ENCODE measurements around the gene CFAP161. TPM values are rescaled to one million over a fixed set of nuclear protein-coding genes. Genes with fewer than 3 reads are reported as not detected.

Gene CFAP161
- total RNA-seq, 1 experiment from 2014 or later: not detected

GRCh38 chr15:81092559-81092902, 41.5 kb upstream of the CFAP161 start:
- peaks cover 89% of the 10 kb centered on the region for H3K27me3 Mint-ChIP-seq (ENCODE audit: unreplicated experiment)
- no TSS peak for BruUV-seq (replicated peaks)
- TF ChIP-seq CTCF (IDR thresholded peaks at IDR 0.05; ENCODE audit: unreplicated experiment): no peak
- DNase-seq: no peak
- no peak overlapping the region for H3K27ac Mint-ChIP-seq (ENCODE audit: unreplicated experiment)
- CTCF ChIA-PET: interaction anchor here (2.9 kb wide), 1 partner anchor 174 kb away, joined by 7 read pairs; no protein-coding TSS in a partner anchor
- no peaks in the 10 kb centered on the region for H3K9me3 Mint-ChIP-seq (ENCODE audit: low read depth, unreplicated experiment)
- no peaks in the 10 kb centered on the region for H3K36me3 Mint-ChIP-seq (ENCODE audit: insufficient read depth, unreplicated experiment)
- H3K4me1 Mint-ChIP-seq (ENCODE audit: low read depth, unreplicated experiment): no peaks in the 10 kb centered on the region
- H3K4me3 Mint-ChIP-seq (ENCODE audit: low read depth, unreplicated experiment): no peak overlapping the region
- intact Hi-C loops (cut with micrococcal nuclease; ENCODE audit: unreplicated experiment): no loop called here

GRCh38 chr15:81093961-81094360, 40.1 kb upstream of the CFAP161 start:
- intact Hi-C loops (cut with micrococcal nuclease; ENCODE audit: unreplicated experiment): no loop called here
- Mint-ChIP-seq H3K36me3 (ENCODE audit: insufficient read depth, unreplicated experiment) (no peaks in the 10 kb centered on the region), H3K27me3 (ENCODE audit: unreplicated experiment) (peaks cover 89% of the 10 kb centered on the region), H3K9me3 (ENCODE audit: low read depth, unreplicated experiment) (no peaks in the 10 kb centered on the region), H3K4me3 (ENCODE audit: low read depth, unreplicated experiment) (no peak overlapping the region), H3K4me1 (ENCODE audit: low read depth, unreplicated experiment) (no peaks in the 10 kb centered on the region), H3K27ac (ENCODE audit: unreplicated experiment) (no peak overlapping the region)
- TF ChIP-seq CTCF (IDR thresholded peaks at IDR 0.05; ENCODE audit: unreplicated experiment): no peak
- DNase-seq: no peak
- CTCF ChIA-PET: interaction anchor here (2.9 kb wide), 1 partner anchor 172 kb away, joined by 7 read pairs; no protein-coding TSS in a partner anchor
- no TSS peak for BruUV-seq (replicated peaks)

- intact Hi-C loops (cut with micrococcal nuclease; ENCODE audit: unreplicated experiment): no loop called here
- no peaks in the 10 kb centered on the region for H3K4me1 Mint-ChIP-seq (ENCODE audit: low read depth, unreplicated experiment)
- TF ChIP-seq CTCF (IDR thresholded peaks at IDR 0.05; ENCODE audit: unreplicated experiment): no peak
- H3K36me3 Mint-ChIP-seq (ENCODE audit: insufficient read depth, unreplicated experiment): no peaks in the 10 kb centered on the region
- BruUV-seq (replicated peaks): no TSS peak
- CTCF ChIA-PET: no interaction called here
- no peaks in the 10 kb centered on the region for H3K9me3 Mint-ChIP-seq (ENCODE audit: low read depth, unreplicated experiment)
- no peak overlapping the region for H3K4me3 Mint-ChIP-seq (ENCODE audit: low read depth, unreplicated experiment)
- no peak for DNase-seq
- H3K27ac Mint-ChIP-seq (ENCODE audit: unreplicated experiment): no peak overlapping the region
- H3K27me3 Mint-ChIP-seq (ENCODE audit: unreplicated experiment): peaks cover 87% of the 10 kb centered on the region
These were observed 38.2 kb upstream of the CFAP161 start for GRCh38 chr15:81095690-81096365.

- no peak for TF ChIP-seq CTCF (IDR thresholded peaks at IDR 0.05; ENCODE audit: unreplicated experiment)
- Mint-ChIP-seq H3K27ac (ENCODE audit: unreplicated experiment) (no peak overlapping the region), H3K9me3 (ENCODE audit: low read depth, unreplicated experiment) (no peaks in the 10 kb centered on the region), H3K4me3 (ENCODE audit: low read depth, unreplicated experiment) (no peak overlapping the region), H3K27me3 (ENCODE audit: unreplicated experiment) (peaks cover 87% of the 10 kb centered on the region), H3K4me1 (ENCODE audit: low read depth, unreplicated experiment) (no peaks in the 10 kb centered on the region), H3K36me3 (ENCODE audit: insufficient read depth, unreplicated experiment) (no peaks in the 10 kb centered on the region)
- CTCF ChIA-PET: no interaction called here
- intact Hi-C loops (cut with micrococcal nuclease; ENCODE audit: unreplicated experiment): no loop called here
- BruUV-seq (replicated peaks): no TSS peak
- DNase-seq: no peak
These were observed 37.7 kb upstream of the CFAP161 start for GRCh38 chr15:81096398-81096797.
